ENCODE measurements around the gene IL32.
A peak's percentile ranks its signal among the peaks of the same experiment; 100 is the strongest.

The IL32 gene

DNA sequence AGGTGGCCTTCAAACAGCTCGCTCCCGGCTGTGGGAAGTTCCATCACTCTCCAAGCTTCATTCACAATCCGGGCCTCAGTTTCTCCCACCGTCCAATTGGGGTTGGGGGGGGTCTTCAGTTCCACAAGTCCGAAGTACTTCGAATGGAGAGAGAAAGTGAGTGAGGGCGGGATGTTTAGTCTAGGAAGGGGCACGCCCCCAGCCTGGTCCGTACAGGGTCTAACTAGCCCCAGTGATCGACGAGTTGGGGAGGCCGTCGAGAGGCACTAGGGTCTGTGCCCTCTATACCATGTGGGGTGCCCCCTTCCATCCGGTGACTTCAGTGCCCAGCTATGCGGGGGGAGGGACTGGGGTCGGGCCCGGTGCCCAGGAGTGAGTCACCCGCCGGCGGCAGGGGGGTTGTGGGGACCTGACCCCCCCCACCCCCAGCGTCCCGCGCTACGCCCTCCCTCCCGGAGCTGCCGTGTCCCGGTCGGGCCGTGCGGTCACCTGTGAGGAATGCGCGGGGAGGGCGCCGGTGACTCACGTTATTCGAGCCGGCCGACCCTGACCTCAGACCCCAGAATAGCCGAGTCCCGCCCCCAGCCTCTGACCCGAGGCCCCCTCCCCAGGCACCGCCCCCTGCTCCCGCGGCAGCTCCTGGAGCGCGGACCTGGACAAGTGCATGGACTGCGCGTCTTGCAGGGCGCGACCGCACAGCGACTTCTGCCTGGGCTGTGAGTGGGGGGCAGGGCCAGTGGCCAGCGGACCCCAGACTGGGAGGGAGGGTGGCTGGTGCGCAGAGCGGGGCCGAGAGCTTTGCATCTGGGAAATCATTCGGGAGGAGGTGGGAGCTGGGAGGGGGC lies 44.6 kb upstream of the IL32 start:
- TF ChIP-seq FOXM1 (IDR thresholded peaks at IDR 0.05; ENCODE audit: borderline replicate concordance, low read depth) (peak; percentile 73), RAD21 (IDR thresholded peaks at IDR 0.05; ENCODE audit: low read depth) (no peak), TAF1 (IDR thresholded peaks at IDR 0.05; ENCODE audit: low read depth) (no peak; the same call in 1 of the 2 replicates), CREB1 (IDR thresholded peaks at IDR 0.05; ENCODE audit: low read depth) (0 out of 2 replicates have a peak, but pooled peaks have one; percentile 32), TEAD4 (IDR thresholded peaks at IDR 0.05) (peak; percentile 98), TCF12 (IDR thresholded peaks at IDR 0.05; ENCODE audit: low read depth) (peak; percentile 93), NFIC (IDR thresholded peaks at IDR 0.05) (peak; percentile 99), CEBPB (IDR thresholded peaks at IDR 0.05) (no peak), EP300 (IDR thresholded peaks at IDR 0.05; ENCODE audit: borderline replicate concordance) (peak; percentile 96), EGR1 (IDR thresholded peaks at IDR 0.05) (peak; percentile 65; the same call in 1 of the 2 replicates), ZBTB7A (IDR thresholded peaks at IDR 0.05; ENCODE audit: low read depth) (peak; percentile 64; the same call in 1 of the 2 replicates), YY1 (IDR thresholded peaks at IDR 0.05; ENCODE audit: low read depth) (peak; percentile 43; the same call in 1 of the 2 replicates)
- TF ChIP-seq, protein P1, sequence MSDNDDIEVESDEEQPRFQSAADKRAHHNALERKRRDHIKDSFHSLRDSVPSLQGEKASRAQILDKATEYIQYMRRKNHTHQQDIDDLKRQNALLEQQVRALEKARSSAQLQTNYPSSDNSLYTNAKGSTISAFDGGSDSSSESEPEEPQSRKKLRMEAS (IDR thresholded peaks at IDR 0.05) = peak; percentile 90
- TF ChIP-seq, protein P2, sequence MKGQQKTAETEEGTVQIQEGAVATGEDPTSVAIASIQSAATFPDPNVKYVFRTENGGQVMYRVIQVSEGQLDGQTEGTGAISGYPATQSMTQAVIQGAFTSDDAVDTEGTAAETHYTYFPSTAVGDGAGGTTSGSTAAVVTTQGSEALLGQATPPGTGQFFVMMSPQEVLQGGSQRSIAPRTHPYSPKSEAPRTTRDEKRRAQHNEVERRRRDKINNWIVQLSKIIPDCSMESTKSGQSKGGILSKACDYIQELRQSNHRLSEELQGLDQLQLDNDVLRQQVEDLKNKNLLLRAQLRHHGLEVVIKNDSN (IDR thresholded peaks at IDR 0.05) = peak; percentile 63
- TF ChIP-seq, protein P3, sequence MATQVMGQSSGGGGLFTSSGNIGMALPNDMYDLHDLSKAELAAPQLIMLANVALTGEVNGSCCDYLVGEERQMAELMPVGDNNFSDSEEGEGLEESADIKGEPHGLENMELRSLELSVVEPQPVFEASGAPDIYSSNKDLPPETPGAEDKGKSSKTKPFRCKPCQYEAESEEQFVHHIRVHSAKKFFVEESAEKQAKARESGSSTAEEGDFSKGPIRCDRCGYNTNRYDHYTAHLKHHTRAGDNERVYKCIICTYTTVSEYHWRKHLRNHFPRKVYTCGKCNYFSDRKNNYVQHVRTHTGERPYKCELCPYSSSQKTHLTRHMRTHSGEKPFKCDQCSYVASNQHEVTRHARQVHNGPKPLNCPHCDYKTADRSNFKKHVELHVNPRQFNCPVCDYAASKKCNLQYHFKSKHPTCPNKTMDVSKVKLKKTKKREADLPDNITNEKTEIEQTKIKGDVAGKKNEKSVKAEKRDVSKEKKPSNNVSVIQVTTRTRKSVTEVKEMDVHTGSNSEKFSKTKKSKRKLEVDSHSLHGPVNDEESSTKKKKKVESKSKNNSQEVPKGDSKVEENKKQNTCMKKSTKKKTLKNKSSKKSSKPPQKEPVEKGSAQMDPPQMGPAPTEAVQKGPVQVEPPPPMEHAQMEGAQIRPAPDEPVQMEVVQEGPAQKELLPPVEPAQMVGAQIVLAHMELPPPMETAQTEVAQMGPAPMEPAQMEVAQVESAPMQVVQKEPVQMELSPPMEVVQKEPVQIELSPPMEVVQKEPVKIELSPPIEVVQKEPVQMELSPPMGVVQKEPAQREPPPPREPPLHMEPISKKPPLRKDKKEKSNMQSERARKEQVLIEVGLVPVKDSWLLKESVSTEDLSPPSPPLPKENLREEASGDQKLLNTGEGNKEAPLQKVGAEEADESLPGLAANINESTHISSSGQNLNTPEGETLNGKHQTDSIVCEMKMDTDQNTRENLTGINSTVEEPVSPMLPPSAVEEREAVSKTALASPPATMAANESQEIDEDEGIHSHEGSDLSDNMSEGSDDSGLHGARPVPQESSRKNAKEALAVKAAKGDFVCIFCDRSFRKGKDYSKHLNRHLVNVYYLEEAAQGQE (IDR thresholded peaks at IDR 0.05; ENCODE audit: low read depth) = no peak

DNA sequence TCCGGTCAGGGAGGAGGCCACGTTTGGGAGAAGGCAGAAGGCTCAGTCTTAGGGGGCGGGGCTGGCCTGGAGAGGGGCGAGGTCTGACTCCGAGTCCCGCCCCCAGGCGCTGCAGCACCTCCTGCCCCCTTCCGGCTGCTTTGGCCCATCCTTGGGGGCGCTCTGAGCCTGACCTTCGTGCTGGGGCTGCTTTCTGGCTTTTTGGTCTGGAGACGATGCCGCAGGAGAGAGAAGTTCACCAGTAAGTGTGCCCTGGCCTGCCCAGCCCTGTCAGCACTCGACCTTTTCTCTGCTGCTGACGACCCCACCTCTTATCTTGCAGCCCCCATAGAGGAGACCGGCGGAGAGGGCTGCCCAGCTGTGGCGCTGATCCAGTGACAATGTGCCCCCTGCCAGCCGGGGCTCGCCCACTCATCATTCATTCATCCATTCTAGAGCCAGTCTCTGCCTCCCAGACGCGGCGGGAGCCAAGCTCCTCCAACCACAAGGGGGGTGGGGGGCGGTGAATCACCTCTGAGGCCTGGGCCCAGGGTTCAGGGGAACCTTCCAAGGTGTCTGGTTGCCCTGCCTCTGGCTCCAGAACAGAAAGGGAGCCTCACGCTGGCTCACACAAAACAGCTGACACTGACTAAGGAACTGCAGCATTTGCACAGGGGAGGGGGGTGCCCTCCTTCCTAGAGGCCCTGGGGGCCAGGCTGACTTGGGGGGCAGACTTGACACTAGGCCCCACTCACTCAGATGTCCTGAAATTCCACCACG lies 43.8 kb upstream of the IL32 start:
- peak; percentile 74 for TF ChIP-seq TEAD4 (IDR thresholded peaks at IDR 0.05)
- peak; percentile 54; the same call in 1 of the 2 replicates for TF ChIP-seq EGR1 (IDR thresholded peaks at IDR 0.05)
- no peak for TF ChIP-seq RAD21 (IDR thresholded peaks at IDR 0.05; ENCODE audit: low read depth)
- peak; percentile 73 for TF ChIP-seq NFIC (IDR thresholded peaks at IDR 0.05)
- no peak; the same call in 1 of the 2 replicates for TF ChIP-seq CREB1 (IDR thresholded peaks at IDR 0.05; ENCODE audit: low read depth)
- TF ChIP-seq, protein P2 (IDR thresholded peaks at IDR 0.05) = 0 out of 2 replicates have a peak, but pooled peaks have one; percentile 14
- TF ChIP-seq, protein P3 (IDR thresholded peaks at IDR 0.05; ENCODE audit: low read depth) = no peak
- TF ChIP-seq EP300 (IDR thresholded peaks at IDR 0.05; ENCODE audit: borderline replicate concordance) = peak; percentile 89
- no peak for TF ChIP-seq TAF1 (IDR thresholded peaks at IDR 0.05; ENCODE audit: low read depth)
- TF ChIP-seq ZBTB7A (IDR thresholded peaks at IDR 0.05; ENCODE audit: low read depth) = no peak; the same call in none of the 2 replicates
- TF ChIP-seq FOXM1 (IDR thresholded peaks at IDR 0.05; ENCODE audit: borderline replicate concordance, low read depth) = peak; percentile 50
- TF ChIP-seq TCF12 (IDR thresholded peaks at IDR 0.05; ENCODE audit: low read depth) = peak; percentile 80
- TF ChIP-seq, protein P1 (IDR thresholded peaks at IDR 0.05) = no peak; the same call in 1 of the 2 replicates
- TF ChIP-seq CEBPB (IDR thresholded peaks at IDR 0.05) = peak; percentile 9; the same call in 1 of the 2 replicates
- peak; percentile 47; the same call in 1 of the 2 replicates for TF ChIP-seq YY1 (IDR thresholded peaks at IDR 0.05; ENCODE audit: low read depth)

DNA sequence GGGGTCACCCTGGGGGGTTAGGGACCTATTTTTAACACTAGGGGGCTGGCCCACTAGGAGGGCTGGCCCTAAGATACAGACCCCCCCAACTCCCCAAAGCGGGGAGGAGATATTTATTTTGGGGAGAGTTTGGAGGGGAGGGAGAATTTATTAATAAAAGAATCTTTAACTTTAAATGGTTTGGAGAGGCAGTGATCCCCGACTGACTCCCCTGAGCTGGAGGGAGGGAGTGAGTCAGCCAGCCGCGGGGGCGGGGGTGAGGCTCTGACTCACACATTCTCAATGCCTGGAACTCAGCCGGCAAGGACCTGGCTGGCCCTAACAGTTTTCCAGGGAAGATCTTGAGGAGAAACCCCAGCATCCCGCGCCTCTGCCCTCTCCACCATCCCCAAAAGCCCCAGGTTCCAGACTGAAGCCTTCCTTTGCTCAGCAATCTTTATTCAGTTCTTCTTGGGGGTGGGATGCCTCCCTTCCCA lies 43.2 kb upstream of the IL32 start:
- no peak for TF ChIP-seq CREB1 (IDR thresholded peaks at IDR 0.05; ENCODE audit: low read depth)
- peak; percentile 85 for TF ChIP-seq EP300 (IDR thresholded peaks at IDR 0.05; ENCODE audit: borderline replicate concordance)
- TF ChIP-seq, protein P2 (IDR thresholded peaks at IDR 0.05) = no peak
- no peak for TF ChIP-seq CEBPB (IDR thresholded peaks at IDR 0.05)
- no peak for TF ChIP-seq ZBTB7A (IDR thresholded peaks at IDR 0.05; ENCODE audit: low read depth)
- peak; percentile 75 for TF ChIP-seq TCF12 (IDR thresholded peaks at IDR 0.05; ENCODE audit: low read depth)
- TF ChIP-seq YY1 (IDR thresholded peaks at IDR 0.05; ENCODE audit: low read depth) = no peak
- no peak; the same call in 1 of the 2 replicates for TF ChIP-seq TAF1 (IDR thresholded peaks at IDR 0.05; ENCODE audit: low read depth)
- TF ChIP-seq, protein P3 (IDR thresholded peaks at IDR 0.05; ENCODE audit: low read depth) = no peak
- TF ChIP-seq EGR1 (IDR thresholded peaks at IDR 0.05) = peak; percentile 95
- peak; percentile 98 for TF ChIP-seq TEAD4 (IDR thresholded peaks at IDR 0.05)
- TF ChIP-seq NFIC (IDR thresholded peaks at IDR 0.05) = peak; percentile 68
- no peak for TF ChIP-seq RAD21 (IDR thresholded peaks at IDR 0.05; ENCODE audit: low read depth)
- no peak; the same call in 1 of the 2 replicates for TF ChIP-seq FOXM1 (IDR thresholded peaks at IDR 0.05; ENCODE audit: borderline replicate concordance, low read depth)
- TF ChIP-seq, protein P1 (IDR thresholded peaks at IDR 0.05) = no peak

All from Ishikawa (cell line).